Thymus (tissue), 14 donors: ENCODE results near the gene UQCC2. TPM values are rescaled to one million over a fixed set of nuclear protein-coding genes. Genes with fewer than 3 reads are reported as not detected.
A peak's percentile ranks its signal among the peaks of the same experiment; 100 is the strongest.

Experiments
- DNase-seq, 9 donors: peaks; one replicate each; pipeline ENCODE4 v3.0.0-alpha.2; 2013; ENCODE audit warnings: low spot score in 9 of 9, low read depth in 6 of 9, missing footprints in 1 of 9
- H3K27ac ChIP-seq, 2 donors: one replicate each; pipeline ENCODE4 v1.5.1; 2013; ENCODE audit warnings: control low read depth in 1 of 2, low read depth in 1 of 2, low read length in 1 of 2, mild to moderate bottlenecking in 1 of 2, moderate library complexity in 1 of 2
- H3K27me3 ChIP-seq, 2 donors: one replicate each; pipeline ENCODE4 v1.5.1; 2013; ENCODE audit warnings: low read length in 1 of 2; ENCODE audit not compliant: control insufficient read depth in 2 of 2, insufficient read depth in 1 of 2
- H3K36me3 ChIP-seq, 2 donors: one replicate each; pipeline ENCODE4 v1.5.1; 2013; ENCODE audit warnings: low read length in 1 of 2, mild to moderate bottlenecking in 1 of 2, moderate library complexity in 1 of 2; ENCODE audit not compliant: control insufficient read depth in 2 of 2, insufficient read depth in 2 of 2
- H3K4me1 ChIP-seq, 2 donors: one replicate each; pipeline ENCODE4 v1.5.1; 2013; ENCODE audit warnings: low read length in 2 of 2; ENCODE audit not compliant: control insufficient read depth in 2 of 2, insufficient read depth in 2 of 2
- H3K4me3 ChIP-seq, 2 donors: one replicate each; pipeline ENCODE4 v1.5.1; 2013; ENCODE audit warnings: low read length in 2 of 2, control low read depth in 1 of 2, mild to moderate bottlenecking in 1 of 2
- H3K9me3 ChIP-seq, 2 donors: one replicate each; pipeline ENCODE4 v1.5.1; 2013; ENCODE audit warnings: low read length in 1 of 2, mild to moderate bottlenecking in 1 of 2; ENCODE audit not compliant: control insufficient read depth in 2 of 2, insufficient read depth in 1 of 2
- WGBS: extraction: QIAGEN DNeasy Blood & Tissue Kit; methylation state at CpG from one replicate; pipeline ENCODE4 v1.1.7; 2013; 5-methylcytosine and 5-hydroxymethylcytosine counted together
- long read RNA-seq, 10 donors: transcript quantifications; one replicate each; lab custom pipeline, GENCODE V29; 2026
- polyA plus RNA-seq: library from polyadenylated mRNA; stranded (reverse); fragments of 200-250 nt; gene quantifications from one replicate; pipeline ENCODE4 v1.2.3, GENCODE V29; 2013
- total RNA-seq: library from RNA; stranded (reverse); fragments of 120-200 nt; gene quantifications from one replicate; pipeline ENCODE4 v1.2.4, GENCODE V29; 2013
- donor health status: healthy.

The UQCC2 gene
- total RNA-seq = 88.4 TPM
- polyA plus RNA-seq = 67.3 TPM
- long read RNA-seq, donor 1, partial matches to known transcripts = 0 of 4 reads
- long read RNA-seq, donor 1, other reads (novel, unspliced or antisense) = 0 of 4 reads
- long read RNA-seq, donor 2 = 0 reads
- long read RNA-seq, donor 3, full-length matches to known transcripts = 144 of 149 reads
- long read RNA-seq, donor 3, partial matches to known transcripts = 5 of 149 reads
- long read RNA-seq, donor 3, other reads (novel, unspliced or antisense) = 0 of 149 reads
- long read RNA-seq, donor 4, full-length matches to known transcripts = 46 of 46 reads
- long read RNA-seq, donor 4, partial matches to known transcripts = 0 of 46 reads
- long read RNA-seq, donor 4, other reads (novel, unspliced or antisense) = 0 of 46 reads
- long read RNA-seq, donor 5, full-length matches to known transcripts = 146 of 146 reads
- long read RNA-seq, donor 5, partial matches to known transcripts = 0 of 146 reads
- long read RNA-seq, donor 5, other reads (novel, unspliced or antisense) = 0 of 146 reads
- long read RNA-seq, donor 6, full-length matches to known transcripts = 63 of 63 reads
- long read RNA-seq, donor 6, partial matches to known transcripts = 0 of 63 reads
- long read RNA-seq, donor 6, other reads (novel, unspliced or antisense) = 0 of 63 reads
- long read RNA-seq, donor 7, full-length matches to known transcripts = 72 of 72 reads
- long read RNA-seq, donor 7, partial matches to known transcripts = 0 of 72 reads
- long read RNA-seq, donor 7, other reads (novel, unspliced or antisense) = 0 of 72 reads
- long read RNA-seq, donor 8, full-length matches to known transcripts = 26 of 26 reads
- long read RNA-seq, donor 8, partial matches to known transcripts = 0 of 26 reads
- long read RNA-seq, donor 8, other reads (novel, unspliced or antisense) = 0 of 26 reads
- long read RNA-seq, donor 9, full-length matches to known transcripts = 45 of 45 reads
- long read RNA-seq, donor 9, partial matches to known transcripts = 0 of 45 reads
- long read RNA-seq, donor 9, other reads (novel, unspliced or antisense) = 0 of 45 reads
- long read RNA-seq, donor 10, full-length matches to known transcripts = 62 of 62 reads
- long read RNA-seq, donor 10, partial matches to known transcripts = 0 of 62 reads
- long read RNA-seq, donor 10, other reads (novel, unspliced or antisense) = 0 of 62 reads

GRCh38 chr6:33711140-33712129 lies at the start of gene UQCC2:
UQCC2 (minus strand) TSS chr6:33711700; CDS start chr6:33711686, 14 bp downstream.
- peak within 1 kb of the TSS; percentile 94 to 96 for H3K4me3 ChIP-seq
- peak within 1 kb of the TSS; percentile 83 to 88 for H3K27ac ChIP-seq
- 5% methylated on average over 73 of the region's 73 CpGs for WGBS
- H3K27me3 ChIP-seq = no peaks in the 10 kb centered on the region
- peaks cover 0 to 33% of the 10 kb centered on the region in 2 donors for H3K36me3 ChIP-seq
- peak; percentile 88 to 99 (median 97) for DNase-seq
- peaks cover 0 to 5% of the 10 kb centered on the region in 2 donors for H3K9me3 ChIP-seq
- peaks cover 0 to 26% of the 10 kb centered on the region in 2 donors for H3K4me1 ChIP-seq

DNA sequence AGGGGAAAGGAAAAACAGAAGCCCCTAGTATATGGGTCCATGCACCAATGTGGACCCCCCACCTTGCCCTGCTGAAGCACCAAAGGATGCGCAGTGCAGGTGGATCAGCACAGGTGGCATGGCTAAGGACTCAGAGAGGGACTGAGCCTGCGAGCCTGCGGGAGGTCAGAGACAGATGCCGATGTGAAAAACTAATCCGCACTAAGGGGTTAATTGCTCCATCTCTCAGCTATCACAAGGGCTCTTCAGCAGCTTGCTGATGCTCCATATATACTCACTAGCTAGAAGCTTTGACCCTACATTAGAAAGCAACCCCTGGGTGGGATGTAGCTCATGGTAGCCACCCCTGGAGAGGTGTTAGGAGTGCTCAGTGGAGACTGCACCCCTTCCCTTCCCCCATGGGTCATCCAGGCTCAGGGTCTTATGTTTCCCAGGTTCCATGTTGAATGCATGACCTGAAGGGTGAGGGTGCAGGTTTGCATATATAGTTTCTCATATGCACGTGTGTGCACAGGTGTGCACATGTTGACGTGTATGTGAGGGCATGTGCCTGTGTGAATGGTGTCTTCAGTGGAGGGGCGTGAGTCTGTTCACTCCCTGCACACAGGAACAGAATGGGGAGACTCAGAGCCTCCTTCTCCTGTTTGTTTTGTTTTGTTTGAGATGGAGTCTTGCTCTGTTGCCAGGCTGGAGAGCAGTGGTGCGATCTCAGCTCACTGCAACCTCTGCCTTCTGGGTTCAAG lies 48.6 kb upstream of the UQCC2 start:
- DNase-seq = no peak
- H3K9me3 ChIP-seq = no peaks in the 10 kb centered on the region
- H3K27ac ChIP-seq = no peak overlapping the region
- H3K4me1 ChIP-seq = peaks cover 0 to 3% of the 10 kb centered on the region in 2 donors
- 95% methylated on average over 9 of the region's 9 CpGs for WGBS
- H3K36me3 ChIP-seq = no peaks in the 10 kb centered on the region
- H3K4me3 ChIP-seq = no peak overlapping the region
- peaks cover 0 to 4% of the 10 kb centered on the region in 2 donors for H3K27me3 ChIP-seq

DNA sequence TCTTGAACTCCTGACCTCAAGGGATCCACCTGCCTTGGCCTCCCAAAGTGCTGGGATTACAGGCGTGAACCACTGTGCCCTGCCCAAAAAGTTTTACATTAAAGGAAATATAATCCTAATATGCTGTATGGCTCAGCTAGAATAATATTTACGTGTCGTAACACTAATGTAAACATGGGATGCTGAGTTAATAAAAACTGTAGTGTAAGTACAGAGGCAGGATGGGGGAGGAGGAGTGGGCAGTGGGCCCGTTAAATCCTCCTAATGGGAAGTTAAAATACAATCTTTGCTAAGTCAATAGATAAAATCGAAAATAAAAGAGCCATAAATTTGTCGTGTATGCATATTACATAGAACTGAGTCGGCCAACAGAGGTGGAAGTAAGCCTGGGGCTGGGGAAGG lies 47.3 kb upstream of the UQCC2 start:
- Histone ChIP-seq H3K36me3 (no peaks in the 10 kb centered on the region), H3K4me1 (peaks cover 0 to 3% of the 10 kb centered on the region in 2 donors), H3K4me3 (no peak overlapping the region), H3K9me3 (no peaks in the 10 kb centered on the region), H3K27ac (no peak overlapping the region), H3K27me3 (no peaks in the 10 kb centered on the region)
- WGBS = 88% methylated on average over 7 of the region's 7 CpGs
- DNase-seq = no peak

DNA sequence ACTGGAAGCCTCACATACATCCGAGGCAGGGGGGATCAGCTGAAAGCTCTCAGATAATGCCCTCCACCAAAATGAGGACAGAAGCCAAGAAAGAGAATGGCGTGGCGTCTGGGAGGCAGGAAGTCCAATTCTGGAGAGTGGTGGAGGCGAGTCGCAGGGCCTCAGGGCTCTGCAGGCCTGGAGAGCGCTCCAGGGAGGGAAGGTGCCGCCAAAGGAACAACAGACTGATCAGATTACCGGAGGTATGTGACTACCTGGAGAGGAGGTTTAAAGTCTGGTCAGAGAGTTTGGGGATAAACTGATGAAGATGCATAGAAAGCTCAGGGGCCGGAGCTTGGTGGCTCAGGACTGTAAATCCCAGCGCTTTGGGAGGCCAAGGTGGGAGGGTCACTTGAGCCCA lies 46.4 kb upstream of the UQCC2 start:
- Histone ChIP-seq H3K4me1 (peaks cover 0 to 3% of the 10 kb centered on the region in 2 donors), H3K4me3 (no peak overlapping the region), H3K27ac (no peak overlapping the region), H3K27me3 (no peaks in the 10 kb centered on the region), H3K36me3 (no peaks in the 10 kb centered on the region), H3K9me3 (no peaks in the 10 kb centered on the region)
- 90% methylated on average over 10 of the region's 10 CpGs for WGBS
- DNase-seq = no peak

GRCh38 chr6:33757113-33757512 lies 45.6 kb upstream of the UQCC2 start:
- H3K27ac ChIP-seq = no peak overlapping the region
- H3K9me3 ChIP-seq = no peaks in the 10 kb centered on the region
- no peak for DNase-seq
- no peaks in the 10 kb centered on the region for H3K27me3 ChIP-seq
- peaks cover 0 to 4% of the 10 kb centered on the region in 2 donors for H3K4me1 ChIP-seq
- no peak overlapping the region for H3K4me3 ChIP-seq
- no peaks in the 10 kb centered on the region for H3K36me3 ChIP-seq
- WGBS = 94% methylated on average over 3 of the region's 3 CpGs

DNA sequence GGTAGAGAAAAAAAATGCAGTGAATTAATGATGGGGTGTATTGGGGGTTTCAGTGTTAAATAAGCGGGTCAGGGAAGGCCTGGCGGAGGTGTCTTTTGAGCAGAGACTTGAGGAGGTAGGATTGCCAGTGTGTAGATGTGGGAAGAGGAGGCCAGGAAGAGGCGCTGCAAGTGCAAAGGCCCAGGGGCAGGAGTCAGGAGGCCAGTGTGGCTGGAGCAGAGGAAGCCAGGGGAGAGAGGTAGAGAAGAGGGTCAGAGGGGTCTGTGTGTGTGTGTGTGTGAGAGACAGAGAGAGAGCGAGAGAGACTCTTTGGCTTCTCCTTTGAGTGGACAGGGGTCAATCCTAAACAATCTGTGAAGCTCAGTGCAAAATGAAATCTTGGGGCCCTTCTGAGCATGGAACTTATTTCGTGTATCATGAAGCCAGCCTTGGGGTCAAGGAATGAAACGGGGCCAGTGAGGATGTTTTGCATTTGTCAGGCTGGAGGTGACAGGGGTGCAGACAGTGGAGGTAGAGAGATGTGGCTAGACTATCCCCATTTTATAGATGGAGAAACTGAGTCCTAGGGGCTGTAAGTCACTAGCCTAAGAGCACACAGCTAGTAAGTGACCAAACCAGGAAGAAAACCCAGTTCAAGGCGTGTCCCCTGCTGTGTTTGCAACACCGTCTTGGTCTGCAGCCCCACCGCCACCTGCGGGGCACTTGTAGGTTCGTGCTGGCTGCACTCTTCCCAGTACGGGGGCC lies 44.9 kb upstream of the UQCC2 start:
- Histone ChIP-seq H3K9me3 (no peaks in the 10 kb centered on the region), H3K4me1 (peaks cover 0 to 10% of the 10 kb centered on the region in 2 donors), H3K27me3 (no peaks in the 10 kb centered on the region), H3K36me3 (no peaks in the 10 kb centered on the region), H3K27ac (no peak overlapping the region), H3K4me3 (no peak overlapping the region)
- no peak for DNase-seq
- 92% methylated on average over 12 of the region's 12 CpGs for WGBS

DNA sequence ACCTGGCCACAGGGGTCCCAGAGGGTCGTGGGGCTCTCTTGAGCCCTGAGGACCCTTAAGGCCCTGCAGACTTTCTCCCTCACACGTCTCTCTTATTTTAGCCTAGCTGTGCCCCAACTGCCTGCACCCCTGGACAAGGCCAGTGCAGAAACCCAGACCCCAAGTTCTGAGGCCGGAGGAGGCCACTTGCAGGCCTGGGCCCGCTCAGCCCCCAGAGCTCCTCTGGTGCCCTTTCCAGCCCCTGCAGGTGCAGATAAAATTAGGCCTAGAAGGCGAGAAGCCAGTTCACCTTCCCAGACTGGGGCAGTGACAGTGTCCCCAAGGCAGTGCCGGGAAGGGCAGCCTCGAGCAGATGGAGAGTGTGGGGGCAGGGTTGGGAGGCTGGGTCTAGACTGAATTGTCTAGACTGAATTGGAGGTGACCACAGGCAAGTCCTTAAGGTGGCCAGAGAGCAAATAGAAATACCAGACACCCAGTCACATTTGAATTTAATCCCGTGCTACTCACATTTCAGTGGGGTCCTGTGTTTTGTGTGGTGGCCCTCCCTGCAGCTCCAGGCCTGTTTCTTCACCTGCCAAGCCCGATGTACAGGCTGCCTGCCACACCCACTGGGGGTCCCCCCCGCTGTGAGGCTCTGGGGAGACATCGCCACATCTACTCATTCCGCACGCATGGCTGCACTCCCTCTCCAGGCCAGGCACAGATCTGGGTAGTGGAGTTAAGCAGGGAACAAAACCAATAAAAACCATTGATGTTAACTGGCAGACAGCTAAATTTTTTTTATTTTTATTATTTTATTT lies 43.8 kb upstream of the UQCC2 start:
- WGBS = 91% methylated on average over 13 of the region's 13 CpGs
- DNase-seq = no peak

More for the DNA sequence above, 43.8 kb upstream of the UQCC2 start:
- Histone ChIP-seq H3K9me3 (no peaks in the 10 kb centered on the region), H3K36me3 (no peaks in the 10 kb centered on the region), H3K27me3 (no peaks in the 10 kb centered on the region), H3K27ac (no peak overlapping the region), H3K4me1 (peaks cover 0 to 12% of the 10 kb centered on the region in 2 donors), H3K4me3 (no peak overlapping the region)
